ENCODE results near the gene WDR46.
A peak's percentile ranks its signal among the peaks of the same experiment; 100 is the strongest.

The WDR46 gene, protein sequence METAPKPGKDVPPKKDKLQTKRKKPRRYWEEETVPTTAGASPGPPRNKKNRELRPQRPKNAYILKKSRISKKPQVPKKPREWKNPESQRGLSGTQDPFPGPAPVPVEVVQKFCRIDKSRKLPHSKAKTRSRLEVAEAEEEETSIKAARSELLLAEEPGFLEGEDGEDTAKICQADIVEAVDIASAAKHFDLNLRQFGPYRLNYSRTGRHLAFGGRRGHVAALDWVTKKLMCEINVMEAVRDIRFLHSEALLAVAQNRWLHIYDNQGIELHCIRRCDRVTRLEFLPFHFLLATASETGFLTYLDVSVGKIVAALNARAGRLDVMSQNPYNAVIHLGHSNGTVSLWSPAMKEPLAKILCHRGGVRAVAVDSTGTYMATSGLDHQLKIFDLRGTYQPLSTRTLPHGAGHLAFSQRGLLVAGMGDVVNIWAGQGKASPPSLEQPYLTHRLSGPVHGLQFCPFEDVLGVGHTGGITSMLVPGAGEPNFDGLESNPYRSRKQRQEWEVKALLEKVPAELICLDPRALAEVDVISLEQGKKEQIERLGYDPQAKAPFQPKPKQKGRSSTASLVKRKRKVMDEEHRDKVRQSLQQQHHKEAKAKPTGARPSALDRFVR

DNA sequence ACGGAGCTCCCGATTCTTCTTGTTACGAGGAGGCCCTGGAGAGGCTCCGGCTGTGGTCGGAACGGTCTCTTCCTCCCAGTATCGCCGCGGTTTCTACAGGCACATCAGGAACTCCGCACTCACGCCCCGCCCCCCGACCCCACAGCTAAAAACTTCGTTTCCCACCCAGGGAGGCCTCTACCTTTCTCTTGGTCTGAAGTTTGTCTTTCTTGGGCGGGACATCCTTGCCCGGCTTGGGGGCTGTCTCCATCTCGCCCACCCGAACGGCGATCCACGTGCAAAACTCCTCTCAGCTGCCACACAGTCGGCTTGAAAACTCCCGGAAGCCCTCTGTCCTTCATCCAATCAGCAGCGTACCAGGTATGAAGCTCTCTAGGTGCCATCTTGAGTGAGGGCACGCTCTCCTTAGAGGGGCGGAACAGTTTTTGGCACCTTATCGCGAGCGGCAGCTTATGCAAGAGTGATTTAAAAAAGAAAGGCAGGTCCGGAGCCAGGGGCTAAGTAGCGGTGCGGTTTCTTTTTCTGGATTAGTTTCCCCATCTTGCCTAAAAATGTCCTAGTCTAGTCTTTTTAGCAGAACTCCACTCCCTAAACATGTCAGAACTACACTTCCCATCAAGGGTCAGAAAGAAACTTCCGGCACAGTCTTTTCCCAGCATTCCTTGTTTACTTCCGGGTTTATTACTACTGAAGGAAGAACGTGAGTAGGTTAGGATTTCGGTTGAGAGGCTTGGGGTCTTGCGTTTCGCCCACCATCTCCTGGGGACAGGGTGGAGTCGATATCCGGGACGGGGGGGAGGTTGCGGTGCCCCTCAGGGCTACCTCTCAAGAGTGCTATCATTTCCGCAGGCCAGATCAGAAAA, at the start of gene WDR46, which contains the start of gene PFDN6:
WDR46 (minus strand) TSS at position 319 of the 863 bp plus-strand sequence; CDS start at position 250, 69 bp downstream.
PFDN6 (plus strand) TSS at position 681 of the 863 bp plus-strand sequence. CDS start 256 bp downstream, outside the sequence.
- H3K9ac ChIP-seq (ENCODE audit: low read length), result peak within 1 kb of the TSS; percentile 95
- H3K4me1 ChIP-seq (ENCODE audit: insufficient read depth, low read length, severe bottlenecking), result peaks cover 24% of the 10 kb centered on the region
- H3K27me3 ChIP-seq (ENCODE audit: insufficient read depth, low read length), result no peaks in the 10 kb centered on the region
- peaks cover 17% of the 10 kb centered on the region for H3K79me2 ChIP-seq (ENCODE audit: insufficient read depth, low read length)
- no peaks in the 10 kb centered on the region; the same call in 1 of the 2 replicates for H3F3A ChIP-seq (ENCODE audit: insufficient read depth, low read length)
- H3K9me2 ChIP-seq (ENCODE audit: low read depth, low read length), result no peaks in the 10 kb centered on the region
- no peaks in the 10 kb centered on the region for H4K20me1 ChIP-seq (ENCODE audit: insufficient read depth, low read length)
- 0 out of 2 replicates have a peak within 1 kb of the TSS, but pooled peaks have one; percentile 73 for H2AFZ ChIP-seq (ENCODE audit: low read length)
- H3K27ac ChIP-seq (ENCODE audit: low read depth, low read length, poor library complexity, severe bottlenecking), result peak within 1 kb of the TSS; percentile 34
- H3K4me2 ChIP-seq (ENCODE audit: low read length), result peak within 1 kb of the TSS; percentile 89
- H3K36me3 ChIP-seq (ENCODE audit: insufficient read depth, low read length), result peaks cover 56% of the 10 kb centered on the region
- no peaks in the 10 kb centered on the region for H3K9me3 ChIP-seq (ENCODE audit: low read length)
- no peak for TF ChIP-seq EZH2 (IDR thresholded peaks at IDR 0.05; ENCODE audit: borderline replicate concordance, low read length)
- TF ChIP-seq, protein P1, sequence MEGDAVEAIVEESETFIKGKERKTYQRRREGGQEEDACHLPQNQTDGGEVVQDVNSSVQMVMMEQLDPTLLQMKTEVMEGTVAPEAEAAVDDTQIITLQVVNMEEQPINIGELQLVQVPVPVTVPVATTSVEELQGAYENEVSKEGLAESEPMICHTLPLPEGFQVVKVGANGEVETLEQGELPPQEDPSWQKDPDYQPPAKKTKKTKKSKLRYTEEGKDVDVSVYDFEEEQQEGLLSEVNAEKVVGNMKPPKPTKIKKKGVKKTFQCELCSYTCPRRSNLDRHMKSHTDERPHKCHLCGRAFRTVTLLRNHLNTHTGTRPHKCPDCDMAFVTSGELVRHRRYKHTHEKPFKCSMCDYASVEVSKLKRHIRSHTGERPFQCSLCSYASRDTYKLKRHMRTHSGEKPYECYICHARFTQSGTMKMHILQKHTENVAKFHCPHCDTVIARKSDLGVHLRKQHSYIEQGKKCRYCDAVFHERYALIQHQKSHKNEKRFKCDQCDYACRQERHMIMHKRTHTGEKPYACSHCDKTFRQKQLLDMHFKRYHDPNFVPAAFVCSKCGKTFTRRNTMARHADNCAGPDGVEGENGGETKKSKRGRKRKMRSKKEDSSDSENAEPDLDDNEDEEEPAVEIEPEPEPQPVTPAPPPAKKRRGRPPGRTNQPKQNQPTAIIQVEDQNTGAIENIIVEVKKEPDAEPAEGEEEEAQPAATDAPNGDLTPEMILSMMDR (IDR thresholded peaks at IDR 0.05; ENCODE audit: low read length), result no peak
- H3K4me3 ChIP-seq (ENCODE audit: low read depth, low read length, poor library complexity, severe bottlenecking), result peak within 1 kb of the TSS; percentile 98

DNA sequence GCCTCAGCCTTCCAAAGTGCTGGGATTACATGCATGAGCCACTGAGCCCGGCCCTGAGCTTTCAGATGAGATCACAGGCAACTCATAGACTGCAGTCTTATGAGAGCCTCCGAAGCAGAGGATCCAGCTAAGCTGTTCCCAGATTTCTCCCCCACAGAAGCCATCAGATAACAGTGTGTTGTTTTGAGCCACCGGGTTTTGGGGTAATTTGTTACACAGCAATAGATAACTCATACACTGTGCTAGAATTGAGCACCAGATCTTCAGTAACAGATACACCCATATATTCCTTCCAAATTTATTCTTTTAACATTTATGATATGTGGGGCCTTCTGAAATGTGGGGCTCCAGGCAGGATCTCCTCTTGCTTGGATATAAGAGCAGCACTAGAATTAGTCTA, 47.5 kb upstream of the WDR46 start:
- H3K27ac ChIP-seq (ENCODE audit: low read depth, low read length, poor library complexity, severe bottlenecking), result no peak overlapping the region
- TF ChIP-seq EZH2 (IDR thresholded peaks at IDR 0.05; ENCODE audit: borderline replicate concordance, low read length), result no peak
- TF ChIP-seq, protein P1 (IDR thresholded peaks at IDR 0.05; ENCODE audit: low read length), result no peak

DNA sequence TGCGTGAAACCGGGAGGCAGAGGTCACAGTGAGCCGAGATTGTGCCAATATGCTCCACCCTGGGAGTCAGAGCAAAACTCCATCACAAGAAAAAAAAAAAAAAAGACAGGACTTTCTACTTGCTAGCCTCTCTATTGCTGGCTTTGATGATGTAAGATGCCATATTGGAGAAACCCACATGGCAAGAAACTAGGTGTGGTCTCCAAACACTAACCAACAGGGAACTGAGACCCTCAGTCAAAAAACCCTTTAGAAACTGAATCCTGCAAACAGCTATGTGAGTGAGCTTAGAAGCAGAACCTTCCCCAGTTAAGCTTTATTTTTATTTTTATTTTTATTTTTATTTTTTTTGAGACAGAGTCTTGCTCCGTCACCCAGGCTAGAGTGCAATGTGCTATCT, 46.9 kb upstream of the WDR46 start:
- Histone ChIP-seq H3K27ac (ENCODE audit: low read depth, low read length, poor library complexity, severe bottlenecking) (no peak overlapping the region), H4K20me1 (ENCODE audit: insufficient read depth, low read length) (no peaks in the 10 kb centered on the region), H3K27me3 (ENCODE audit: insufficient read depth, low read length) (no peaks in the 10 kb centered on the region), H2AFZ (ENCODE audit: low read length) (no peak overlapping the region), H3K9ac (ENCODE audit: low read length) (no peak overlapping the region), H3K4me2 (ENCODE audit: low read length) (no peak overlapping the region), H3K79me2 (ENCODE audit: insufficient read depth, low read length) (no peaks in the 10 kb centered on the region), H3K36me3 (ENCODE audit: insufficient read depth, low read length) (no peaks in the 10 kb centered on the region), H3K9me3 (ENCODE audit: low read length) (no peaks in the 10 kb centered on the region), H3F3A (ENCODE audit: insufficient read depth, low read length) (no peaks in the 10 kb centered on the region), H3K4me3 (ENCODE audit: low read depth, low read length, poor library complexity, severe bottlenecking) (no peak overlapping the region), H3K4me1 (ENCODE audit: insufficient read depth, low read length, severe bottlenecking) (peaks cover 15% of the 10 kb centered on the region), H3K9me2 (ENCODE audit: low read depth, low read length) (no peaks in the 10 kb centered on the region)
- TF ChIP-seq EZH2 (IDR thresholded peaks at IDR 0.05; ENCODE audit: borderline replicate concordance, low read length), result no peak
- TF ChIP-seq, protein P1 (IDR thresholded peaks at IDR 0.05; ENCODE audit: low read length), result no peak

More for the DNA sequence above, 47.5 kb upstream of the WDR46 start:
- H4K20me1 ChIP-seq (ENCODE audit: insufficient read depth, low read length), result no peaks in the 10 kb centered on the region
- no peaks in the 10 kb centered on the region for H3K9me2 ChIP-seq (ENCODE audit: low read depth, low read length)
- H3K4me3 ChIP-seq (ENCODE audit: low read depth, low read length, poor library complexity, severe bottlenecking), result no peak overlapping the region
- peaks cover 15% of the 10 kb centered on the region for H3K4me1 ChIP-seq (ENCODE audit: insufficient read depth, low read length, severe bottlenecking)
- no peak overlapping the region for H2AFZ ChIP-seq (ENCODE audit: low read length)
- no peaks in the 10 kb centered on the region for H3K9me3 ChIP-seq (ENCODE audit: low read length)
- no peaks in the 10 kb centered on the region for H3K27me3 ChIP-seq (ENCODE audit: insufficient read depth, low read length)
- no peaks in the 10 kb centered on the region for H3K79me2 ChIP-seq (ENCODE audit: insufficient read depth, low read length)
- no peak overlapping the region for H3K4me2 ChIP-seq (ENCODE audit: low read length)
- H3K9ac ChIP-seq (ENCODE audit: low read length), result no peak overlapping the region
- H3F3A ChIP-seq (ENCODE audit: insufficient read depth, low read length), result no peaks in the 10 kb centered on the region
- H3K36me3 ChIP-seq (ENCODE audit: insufficient read depth, low read length), result no peaks in the 10 kb centered on the region
